Measurements from ENCODE around the gene PSMB11.

GRCh38 chr14:23009483-23009938 lies 32.5 kb upstream of the PSMB11 start:
- TF ChIP-seq CTCF (conservative IDR thresholded peaks at IDR 0.05; ENCODE audit: low read length) (no peak), EZH2phosphoT487 (IDR thresholded peaks at IDR 0.05; ENCODE audit: borderline replicate concordance) (no peak)
